Coronary artery (tissue), 2 donors: Measurements from ENCODE around the gene CXCL3.

Experiments
- DNase-seq: peaks from one replicate; pipeline ENCODE4 v3.0.0-alpha.2; 2017; ENCODE audit warnings: low spot score
- H3K27ac ChIP-seq, 2 donors: fragments of 200-600 bp; sonication (generic); one replicate each; pipeline ENCODE4 v1.5.1; 2016 to 2019
- H3K4me3 ChIP-seq: fragments of 200-600 bp; sonication (generic); 2 replicates; pipeline ENCODE4 v1.5.1; 2016; ENCODE audit warnings: mild to moderate bottlenecking, moderate library complexity
- CTCF ChIP-seq: fragments of 200-600 bp; sonication (generic); IDR thresholded peaks from one replicate; pipeline ENCODE4 v1.5.1; 2019; ENCODE audit warnings: antibody characterized with exemption

Gene CXCL3

GRCh38 chr4:74061430-74061829 is 22.9 kb upstream of the CXCL3 start:
- no peak overlapping the region for H3K4me3 ChIP-seq
- DNase-seq = no peak
- no peak for TF ChIP-seq CTCF
- no peak overlapping the region for H3K27ac ChIP-seq

- TF ChIP-seq CTCF = no peak
- H3K4me3 ChIP-seq = no peak overlapping the region
- H3K27ac ChIP-seq = no peak overlapping the region
- no peak for DNase-seq
Measured at GRCh38 chr4:74059161-74059829, 20.8 kb upstream of the CXCL3 start.

- TF ChIP-seq CTCF = no peak
- DNase-seq = no peak
Measured at GRCh38 chr4:74058048-74058651, 19.7 kb upstream of the CXCL3 start.

DNA sequence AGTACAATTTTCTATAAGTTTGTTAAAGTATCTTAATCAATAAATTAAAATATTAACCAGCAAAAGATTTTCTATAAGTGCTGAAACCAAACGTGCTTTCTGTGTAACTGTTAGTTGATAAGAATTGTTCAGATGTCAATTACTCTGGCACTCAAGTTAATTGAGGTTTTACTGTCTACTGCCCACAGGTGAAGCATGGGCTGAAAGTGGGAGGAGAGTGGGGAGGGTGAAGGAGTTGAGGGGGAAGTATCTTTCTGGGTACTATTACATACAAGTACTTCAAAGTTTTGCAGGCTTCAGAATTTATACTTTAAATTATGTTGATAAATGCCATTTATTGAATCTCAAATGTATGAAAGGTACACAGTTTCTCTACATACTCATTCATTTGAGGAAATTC is 19.1 kb upstream of the CXCL3 start:
- H3K27ac ChIP-seq = no peak overlapping the region
- H3K4me3 ChIP-seq = no peak overlapping the region
- no peak for TF ChIP-seq CTCF
- DNase-seq = no peak

More at GRCh38 chr4:74058048-74058651, 19.7 kb upstream of the CXCL3 start:
- Histone ChIP-seq H3K4me3 (no peak overlapping the region), H3K27ac (no peak overlapping the region)

GRCh38 chr4:74056858-74057562 is 18.5 kb upstream of the CXCL3 start:
- H3K27ac ChIP-seq = no peak overlapping the region
- H3K4me3 ChIP-seq = no peak overlapping the region
- TF ChIP-seq CTCF = no peak
- no peak for DNase-seq

GRCh38 chr4:74056114-74056857 is 17.8 kb upstream of the CXCL3 start:
- no peak for DNase-seq
- no peak for TF ChIP-seq CTCF

More at GRCh38 chr4:74056114-74056857, 17.8 kb upstream of the CXCL3 start:
- Histone ChIP-seq H3K27ac (no peak overlapping the region), H3K4me3 (no peak overlapping the region)
